HG02970 (cell line): Measurements from ENCODE around the gene ARHGEF2.

Experiments used
- ATAC-seq: cut with Tn5 transposase; IDR thresholded peaks from one replicate; pipeline ENCODE4 v1.9.1; 2021; ENCODE audit warnings: mild to moderate bottlenecking, moderate library complexity, moderate number of reproducible peaks; ENCODE audit not compliant: unreplicated experiment, low FRiP score

The ARHGEF2 gene

DNA sequence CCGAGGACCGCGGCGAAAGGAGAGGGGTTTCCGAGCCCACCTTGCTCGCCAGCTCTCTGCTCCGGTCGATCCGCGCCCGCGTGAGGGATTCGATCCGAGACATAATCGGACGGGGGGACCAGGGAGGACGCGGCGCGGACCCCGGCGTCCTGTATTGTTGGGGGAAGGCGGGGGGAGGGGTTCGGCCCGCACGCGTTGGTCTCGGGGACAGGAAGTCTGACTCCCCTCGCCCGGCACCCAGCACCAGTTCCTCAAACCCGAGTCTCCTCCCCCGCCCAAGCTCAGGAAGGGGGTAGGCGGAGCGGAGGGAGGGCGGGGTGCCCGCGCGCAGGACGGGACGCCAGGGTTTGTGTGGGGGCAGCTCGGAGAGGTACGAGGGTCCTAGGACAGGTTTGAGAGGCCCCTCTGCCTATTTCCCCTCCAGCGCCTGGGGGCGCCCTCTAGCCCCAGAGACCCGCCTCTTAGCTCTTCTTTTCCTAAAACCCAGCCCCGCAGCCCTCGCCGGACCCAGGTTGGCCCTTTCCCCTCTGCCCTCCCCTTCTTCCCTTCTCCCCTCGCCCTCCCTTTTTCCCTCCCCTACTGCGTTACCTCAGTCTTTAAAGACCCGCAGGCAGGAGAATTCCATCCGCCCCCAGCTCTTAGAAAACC is at the start of gene ARHGEF2:
Gene ARHGEF2 (minus strand): TSS at position 223 of the 648 bp plus-strand sequence. CDS start 120 bp downstream, at position 103.
- peak; percentile 36 for ATAC-seq

DNA sequence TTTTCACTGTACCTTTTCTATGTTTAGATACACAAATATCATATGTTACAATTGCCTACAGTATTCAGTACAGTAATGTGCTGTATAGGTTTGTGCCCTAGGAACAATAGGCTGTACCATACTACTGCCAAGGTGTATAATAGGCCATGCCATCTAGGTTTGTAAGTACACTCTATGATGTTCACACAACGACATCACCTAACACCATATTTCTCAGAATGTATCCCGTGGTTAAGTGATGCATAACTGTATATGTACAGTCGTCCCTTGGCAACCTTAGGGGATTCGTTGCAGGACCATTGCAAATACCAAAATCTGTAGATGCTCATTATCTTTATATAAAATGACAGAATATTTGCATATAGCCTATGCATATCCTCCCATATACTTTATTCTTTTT is 48.2 kb upstream of the ARHGEF2 start:
- no peak for ATAC-seq

DNA sequence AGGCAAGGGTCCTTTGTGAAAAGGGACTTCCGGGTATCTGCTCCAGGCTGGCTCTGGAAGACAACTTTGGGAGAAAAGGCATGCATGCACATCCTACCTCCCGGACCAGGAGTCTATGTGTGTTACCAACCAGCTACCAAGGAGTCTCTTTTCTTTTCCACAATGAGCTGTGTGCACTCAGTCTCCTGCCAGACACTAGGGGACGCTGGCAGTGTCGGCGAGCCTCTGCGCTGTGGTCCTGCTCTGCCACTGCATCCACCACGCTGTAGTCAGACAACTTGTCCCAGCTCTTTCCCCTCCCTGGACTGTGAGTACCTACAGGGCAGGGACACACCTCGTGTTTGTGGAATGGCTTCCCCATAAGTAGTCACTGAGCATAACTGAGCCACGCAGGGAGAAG is 47.5 kb upstream of the ARHGEF2 start:
- ATAC-seq = no peak

DNA sequence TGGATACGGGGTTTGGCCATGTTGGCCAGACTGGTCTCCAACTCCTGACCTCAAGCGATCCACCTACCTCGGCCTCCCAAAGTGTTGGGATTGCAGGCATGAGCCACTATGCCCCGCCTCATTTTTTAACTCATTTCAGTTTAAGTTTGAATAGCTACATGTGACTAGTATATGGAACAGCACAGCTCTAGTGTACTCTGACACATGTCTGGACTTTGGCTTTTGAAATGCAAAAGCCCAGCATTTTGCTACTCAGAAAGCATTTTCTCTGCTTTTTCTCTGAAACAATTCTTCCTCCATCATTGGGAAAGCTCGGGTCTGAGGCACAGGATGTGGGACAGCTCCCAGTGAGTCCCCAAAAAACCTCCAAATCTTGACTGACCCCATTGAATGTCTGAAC is 46.5 kb upstream of the ARHGEF2 start:
- no peak for ATAC-seq

DNA sequence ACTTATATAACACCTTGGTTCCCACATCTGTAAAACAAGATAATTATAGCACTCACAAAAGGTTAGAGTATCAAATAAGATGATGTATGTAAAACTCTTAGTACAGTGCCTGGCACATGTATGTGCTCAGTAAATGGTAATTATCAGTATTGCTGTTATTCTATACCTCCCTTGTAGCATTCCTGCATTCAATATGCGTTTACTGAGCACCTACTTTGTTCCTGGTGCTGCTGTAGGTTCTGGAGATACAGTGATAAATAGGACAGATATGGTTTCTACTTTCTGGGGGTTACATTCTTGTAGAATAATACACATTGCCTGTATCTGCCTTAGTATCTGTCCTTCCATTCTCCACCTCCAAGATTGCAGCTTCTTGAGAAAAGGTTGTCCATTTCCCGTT is 43.6 kb upstream of the ARHGEF2 start:
- no peak for ATAC-seq

DNA sequence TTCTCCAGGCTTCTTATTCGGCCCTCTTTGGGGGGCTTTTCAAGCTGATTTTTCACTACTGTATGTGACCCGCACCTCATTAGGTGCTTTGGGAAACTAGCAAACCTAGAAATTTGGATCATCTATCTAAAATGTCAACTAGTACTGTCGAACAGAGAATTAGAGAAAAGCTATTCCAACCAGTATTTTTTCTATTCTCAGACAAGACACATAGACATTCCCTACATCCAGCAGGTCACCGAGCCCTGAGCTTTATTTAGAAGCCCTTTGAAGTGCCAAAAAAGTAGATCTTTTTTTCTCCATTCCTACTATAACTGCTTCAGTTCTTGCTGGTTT is 42.7 kb upstream of the ARHGEF2 start:
- ATAC-seq = no peak

DNA sequence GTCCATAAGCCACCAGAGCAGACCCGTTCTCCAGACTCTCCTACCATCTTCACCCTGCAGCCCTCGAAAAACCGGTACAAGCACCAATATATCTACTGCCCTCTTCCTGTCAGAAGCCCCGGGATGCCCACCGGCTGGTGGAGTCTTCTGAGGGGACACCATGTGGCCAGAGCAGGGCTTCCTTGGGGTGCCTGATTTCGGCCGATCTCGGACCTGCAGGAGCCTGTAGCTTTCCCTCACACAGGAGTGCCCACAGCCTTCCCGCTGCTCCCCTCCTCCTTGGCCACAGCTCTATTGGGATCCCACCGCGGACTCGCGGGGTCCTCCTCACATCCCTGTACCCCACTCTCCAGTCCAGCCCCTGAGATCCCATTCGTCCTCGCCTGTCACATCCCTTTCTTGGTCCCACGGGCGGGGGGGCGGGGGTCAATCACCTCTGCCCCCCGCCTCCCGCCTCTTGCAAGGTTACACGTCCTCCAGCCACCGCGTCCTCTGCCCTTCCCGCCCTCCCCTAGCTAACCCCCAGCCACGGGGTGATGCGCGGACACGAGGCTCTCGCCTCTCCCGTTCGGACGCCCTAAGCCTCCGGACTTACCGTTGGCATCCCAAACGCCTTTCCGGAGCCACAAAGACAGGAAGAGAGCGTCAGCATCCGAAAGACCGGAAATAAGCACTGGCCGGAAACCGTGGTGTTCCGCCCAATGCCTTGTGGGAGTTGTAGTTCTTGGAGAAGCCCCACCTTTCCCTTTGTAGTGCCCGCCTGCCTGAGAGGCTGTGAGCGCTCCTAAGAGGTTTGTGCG is 42.1 kb upstream of the ARHGEF2 start, which contains the start of gene SSR2:
Gene SSR2 (minus strand): TSS at position 659 of the 800 bp plus-strand sequence. CDS start 784 bp downstream, outside the sequence.
- ATAC-seq = peak; percentile 78

DNA sequence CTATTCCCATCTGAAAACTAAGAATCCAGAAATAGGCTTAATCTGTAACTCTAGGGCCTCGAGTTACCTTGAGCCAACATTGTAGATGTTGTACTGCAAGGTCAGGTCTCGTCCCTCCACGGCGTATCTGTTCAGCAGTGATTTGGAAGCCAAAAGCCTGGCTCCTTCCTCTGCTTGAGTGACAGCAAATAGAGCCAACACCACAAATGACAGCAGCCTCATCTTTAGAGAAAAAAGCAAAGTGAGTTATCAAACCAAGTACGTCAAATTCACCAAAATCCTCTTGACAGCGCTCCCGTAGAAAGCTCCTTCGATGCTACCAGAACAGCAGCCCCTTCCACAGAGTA is 41.6 kb upstream of the ARHGEF2 start:
- ATAC-seq = no peak

DNA sequence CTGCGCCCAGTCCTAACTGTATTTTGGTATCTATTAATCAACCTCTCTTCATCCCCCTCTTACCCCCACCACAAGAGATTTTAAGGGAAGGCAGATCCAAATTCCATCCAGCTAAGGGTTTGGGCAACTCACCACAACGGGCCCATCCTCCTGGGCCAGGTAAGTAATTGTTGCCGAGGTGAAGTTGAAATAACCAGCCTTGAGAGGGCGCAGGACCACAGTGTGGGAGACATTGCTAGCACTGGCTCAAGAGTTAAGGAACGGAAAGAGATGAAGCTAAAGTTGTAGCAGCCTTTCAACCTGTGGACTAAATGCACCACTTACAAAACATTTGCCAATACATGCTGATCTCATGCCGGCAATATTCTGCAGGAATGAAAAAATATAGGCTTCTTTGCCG is 36.5 kb upstream of the ARHGEF2 start:
- ATAC-seq = no peak

DNA sequence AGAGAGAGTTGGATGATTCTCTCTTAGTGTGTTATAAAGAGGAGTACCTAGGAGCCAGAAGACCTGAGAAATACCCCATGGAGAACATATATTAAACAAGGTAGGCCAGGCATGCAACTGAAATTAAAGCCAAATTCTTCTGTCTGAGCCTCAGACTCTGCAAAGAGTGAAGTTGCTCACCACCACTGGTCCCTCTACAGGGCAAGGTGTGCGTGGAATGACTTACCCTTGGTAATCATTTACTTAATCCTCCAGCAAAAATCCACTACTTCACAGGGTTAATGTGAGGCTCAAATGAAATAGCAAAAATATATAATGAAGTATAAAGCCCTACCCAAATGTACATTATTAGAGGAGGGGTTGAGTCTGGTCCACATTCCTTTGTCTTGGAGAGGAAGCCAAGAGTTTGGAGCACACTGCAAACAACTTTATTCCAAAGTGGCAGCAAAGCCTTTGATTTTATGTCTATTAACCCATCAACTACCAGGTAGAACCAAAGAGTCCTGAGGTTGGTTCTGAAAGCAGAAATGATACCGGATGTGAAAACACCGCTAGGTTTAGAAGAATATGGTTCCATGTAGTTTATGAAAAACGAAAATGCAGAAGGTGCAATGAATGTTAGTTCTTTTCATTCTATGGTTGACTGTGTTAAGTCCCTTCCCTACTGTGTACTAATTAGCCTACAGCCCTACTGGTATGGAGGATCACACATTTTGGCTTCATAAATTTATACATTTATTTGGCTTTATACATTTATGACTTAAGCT is 33.9 kb upstream of the ARHGEF2 start:
- peak; percentile 60 for ATAC-seq

DNA sequence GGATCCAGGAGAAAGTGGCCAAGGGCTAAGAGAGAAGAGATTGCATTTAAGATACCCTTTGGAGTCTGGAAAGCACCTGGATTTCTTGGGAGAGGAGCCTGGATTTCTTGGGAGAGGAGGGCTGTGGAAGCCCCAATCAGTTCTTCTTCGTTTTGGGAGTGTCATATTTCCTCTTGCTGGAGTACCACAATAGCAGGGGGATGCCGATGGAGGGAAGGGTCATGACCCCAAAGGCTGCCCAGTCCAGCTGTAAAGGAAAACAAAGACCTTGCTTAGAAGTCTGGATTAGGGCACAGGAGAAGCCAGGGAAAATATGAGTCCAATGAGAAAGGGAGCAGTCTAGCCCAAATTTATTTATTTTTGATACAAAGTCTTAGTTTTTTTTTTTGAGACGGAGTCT is 31.1 kb upstream of the ARHGEF2 start:
- no peak for ATAC-seq

DNA sequence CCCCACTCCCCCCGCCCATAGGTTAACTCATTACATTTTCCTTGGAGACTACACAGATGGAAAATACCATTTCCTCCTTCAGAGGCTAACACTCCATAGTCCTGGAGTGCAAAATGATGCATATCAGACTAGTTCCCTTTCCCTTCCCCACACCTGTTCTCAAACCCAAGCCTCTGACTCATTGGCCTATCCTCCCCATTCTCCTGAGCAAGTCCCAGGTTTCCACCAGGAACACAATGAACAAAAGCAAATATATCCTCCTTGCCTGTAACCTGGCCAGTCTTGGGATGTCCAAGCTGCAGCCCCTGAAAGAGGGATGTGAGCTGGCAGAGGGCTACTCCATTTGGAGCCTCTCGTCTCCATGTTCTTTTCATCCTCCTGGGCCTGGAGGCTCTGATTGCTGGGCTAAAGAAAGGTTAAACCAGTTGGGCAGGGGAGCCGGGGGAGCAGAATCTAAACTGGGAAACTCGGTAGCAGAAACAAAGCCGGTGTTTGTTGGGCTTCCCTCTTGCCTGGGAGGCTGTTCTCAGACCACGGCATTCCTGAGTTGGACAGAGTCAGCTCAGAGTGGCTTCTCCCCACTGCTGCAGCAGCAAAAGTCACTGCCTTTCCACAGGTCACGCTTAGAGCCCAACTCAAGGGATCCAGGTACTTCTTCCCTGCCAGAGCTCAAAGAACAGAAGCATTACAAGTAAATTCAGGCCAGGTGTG is 28.5 kb upstream of the ARHGEF2 start:
- ATAC-seq = no peak

DNA sequence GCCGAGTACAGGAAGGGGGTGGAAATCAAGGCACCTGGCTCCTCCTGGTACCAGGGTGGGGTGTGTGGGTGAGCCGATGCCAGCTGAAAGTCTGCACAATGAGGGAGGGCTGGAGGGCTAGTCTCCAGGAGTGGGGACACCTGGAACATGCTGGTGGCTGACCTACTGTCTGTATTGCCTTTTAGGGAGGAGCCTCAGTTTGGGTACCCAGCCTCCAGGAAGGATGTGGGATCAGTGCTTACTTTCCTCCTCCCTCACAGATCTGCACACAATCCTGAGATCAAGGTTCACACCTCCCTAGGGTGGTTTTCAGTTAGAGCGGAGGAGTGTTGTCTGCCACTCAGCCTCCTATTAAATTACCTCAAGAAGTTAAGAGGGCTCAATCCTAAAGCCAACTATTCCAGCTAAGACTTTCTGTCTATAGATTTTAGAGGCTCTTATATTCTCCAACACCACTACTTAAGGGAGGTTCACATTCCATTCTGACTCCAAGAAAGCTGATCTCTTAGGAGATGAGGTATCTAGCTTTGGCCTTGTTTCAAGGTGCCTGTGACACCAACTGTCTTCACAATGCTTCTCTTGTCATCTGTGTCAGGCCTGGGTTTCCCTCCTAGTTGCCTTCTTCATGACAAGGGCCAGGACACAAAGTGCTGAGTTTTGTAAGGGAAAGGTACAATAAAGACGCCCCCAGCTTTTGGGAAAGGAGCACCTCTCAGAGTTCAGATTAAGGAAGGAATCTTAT is 26.7 kb upstream of the ARHGEF2 start:
- ATAC-seq = no peak

DNA sequence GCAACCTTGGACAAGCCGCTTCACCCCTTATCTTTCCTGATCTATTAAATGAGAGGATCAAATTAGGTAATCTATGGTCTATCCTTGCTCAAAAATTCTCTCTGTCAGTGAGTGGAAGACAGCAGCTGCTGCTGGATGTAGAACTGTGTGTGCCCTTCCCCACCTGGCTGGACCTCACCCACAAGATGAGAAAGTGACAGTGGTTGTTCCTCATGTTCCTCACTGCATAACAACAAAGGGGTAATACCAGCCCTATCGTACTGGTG is 25.5 kb upstream of the ARHGEF2 start:
- no peak for ATAC-seq

DNA sequence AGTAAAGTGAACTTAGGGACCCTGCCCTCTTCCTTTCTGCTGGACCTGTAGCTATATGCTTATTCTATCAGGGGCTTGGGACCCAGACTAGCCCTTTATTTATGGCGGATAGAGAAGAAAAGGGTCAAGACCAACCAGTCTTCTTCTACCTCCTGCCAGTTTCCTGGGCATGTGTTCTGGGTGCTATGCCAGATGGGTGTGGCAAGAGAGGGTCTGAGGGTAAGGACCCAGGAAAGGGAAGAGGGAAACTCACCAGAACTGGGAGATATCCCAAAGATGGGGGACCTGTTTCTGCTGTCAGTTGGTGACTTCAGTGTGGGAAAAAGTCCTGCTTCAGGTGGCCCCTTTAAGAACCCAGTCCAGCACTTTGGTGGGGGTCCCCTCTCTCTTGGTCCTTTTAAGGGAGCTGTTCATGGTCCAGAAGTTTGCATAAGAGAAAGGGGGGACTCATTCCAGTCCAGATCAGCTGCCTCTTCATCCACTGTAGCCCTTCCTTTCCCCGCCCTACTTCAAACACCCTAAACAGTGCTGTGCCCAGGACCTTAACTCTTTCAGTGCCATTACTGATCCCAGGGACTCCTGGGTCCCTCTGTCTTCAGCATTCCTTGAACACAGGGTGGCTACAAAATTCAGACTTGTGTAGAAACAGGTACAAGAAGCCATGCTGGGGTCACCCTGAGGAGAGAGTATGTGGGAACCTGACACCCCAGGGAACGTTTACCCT is 24.0 kb upstream of the ARHGEF2 start:
- no peak for ATAC-seq

DNA sequence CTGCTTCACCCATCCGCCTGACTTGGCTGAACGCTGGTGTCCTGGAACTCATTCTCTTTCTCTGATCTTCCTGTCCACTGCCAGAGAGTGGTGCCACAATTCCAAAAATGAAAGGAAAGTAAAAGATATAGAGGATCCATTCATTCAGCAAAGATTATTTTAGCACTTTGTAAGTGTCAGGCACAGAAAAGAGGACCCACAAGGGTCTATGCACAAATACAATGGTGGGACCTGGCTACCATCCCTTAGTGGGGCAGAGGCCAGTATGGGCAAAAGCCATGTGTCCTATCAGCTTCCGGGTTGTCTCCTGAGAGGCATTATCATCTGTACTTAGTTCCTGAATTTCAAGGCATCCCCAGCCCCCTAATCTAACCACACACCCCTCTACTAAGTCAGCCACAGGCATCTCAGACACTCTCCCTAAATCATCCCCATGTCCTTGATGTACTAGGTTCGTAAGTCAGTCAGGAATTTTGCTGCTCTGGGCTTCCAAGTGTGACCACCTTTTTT is 23.4 kb upstream of the ARHGEF2 start:
- ATAC-seq = no peak

DNA sequence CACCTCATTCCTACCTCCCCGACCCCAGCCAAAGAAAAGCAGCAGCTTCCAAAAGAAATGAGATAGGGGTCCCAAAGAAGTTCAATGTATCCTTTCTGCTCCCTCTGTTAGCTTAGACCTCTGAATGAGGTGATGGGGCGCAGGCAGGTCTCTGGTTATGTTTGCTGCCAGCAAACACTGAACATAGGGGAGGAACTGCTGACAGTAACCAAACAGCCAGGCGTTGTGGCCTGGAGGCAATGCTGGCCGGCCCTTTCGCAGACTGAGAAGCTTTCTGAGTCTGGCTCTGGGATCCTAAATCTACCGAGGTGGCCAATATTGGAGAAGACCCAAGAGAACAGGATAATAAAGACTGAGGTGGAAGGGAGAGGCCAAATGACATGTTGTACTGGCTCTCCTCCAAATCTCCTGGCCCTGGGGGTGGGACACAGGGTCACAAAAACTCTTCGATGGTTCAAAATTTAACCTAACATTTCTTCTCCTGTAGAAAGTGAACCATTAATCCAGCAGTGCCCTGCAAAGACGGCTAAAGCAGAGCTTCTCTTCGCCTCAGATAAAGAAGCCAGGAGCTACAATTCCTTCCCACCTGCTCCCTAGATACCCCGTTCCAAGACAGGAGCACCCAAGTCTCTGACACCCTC is 22.8 kb upstream of the ARHGEF2 start:
- no peak for ATAC-seq

DNA sequence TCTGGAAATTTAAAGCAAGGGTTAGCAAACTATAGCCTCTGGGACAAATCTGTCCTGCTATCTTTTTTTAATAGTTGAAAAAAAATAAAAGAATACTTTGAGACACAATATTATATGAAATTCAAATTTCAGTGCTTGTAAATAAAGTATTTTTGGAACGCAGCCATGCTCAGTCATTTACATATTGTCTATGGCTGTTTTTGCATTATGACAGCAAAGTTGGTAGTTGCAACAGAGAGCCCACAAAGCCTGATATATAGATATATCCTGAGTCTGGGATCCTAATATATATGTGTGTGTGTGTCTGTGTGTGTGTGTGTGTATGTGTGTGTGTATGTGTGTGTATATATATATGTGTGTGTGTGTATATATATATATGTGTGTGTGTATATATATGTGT is 21.6 kb upstream of the ARHGEF2 start:
- ATAC-seq = no peak

DNA sequence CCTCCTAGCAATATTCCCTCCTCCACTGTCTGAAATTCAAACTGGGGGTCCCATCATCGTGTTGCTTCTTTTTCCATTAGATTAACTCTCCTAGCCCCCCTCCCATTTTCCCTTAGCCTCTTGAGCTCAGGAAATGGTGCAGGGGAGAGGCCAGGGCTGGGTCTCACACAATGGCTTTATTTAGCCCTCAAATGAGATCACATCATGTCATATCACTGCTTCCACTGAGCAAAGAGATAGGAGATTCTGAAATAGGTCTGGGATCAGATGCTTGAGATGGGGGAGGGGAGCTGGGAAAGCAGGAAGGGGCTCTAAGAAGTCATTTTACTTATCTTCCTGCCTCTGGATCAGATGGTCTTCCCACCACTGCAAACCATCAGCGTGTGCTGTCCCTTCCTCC is 17.8 kb upstream of the ARHGEF2 start:
- no peak for ATAC-seq
